ENCODE measurements around the gene OPA3.

The OPA3 gene

DNA sequence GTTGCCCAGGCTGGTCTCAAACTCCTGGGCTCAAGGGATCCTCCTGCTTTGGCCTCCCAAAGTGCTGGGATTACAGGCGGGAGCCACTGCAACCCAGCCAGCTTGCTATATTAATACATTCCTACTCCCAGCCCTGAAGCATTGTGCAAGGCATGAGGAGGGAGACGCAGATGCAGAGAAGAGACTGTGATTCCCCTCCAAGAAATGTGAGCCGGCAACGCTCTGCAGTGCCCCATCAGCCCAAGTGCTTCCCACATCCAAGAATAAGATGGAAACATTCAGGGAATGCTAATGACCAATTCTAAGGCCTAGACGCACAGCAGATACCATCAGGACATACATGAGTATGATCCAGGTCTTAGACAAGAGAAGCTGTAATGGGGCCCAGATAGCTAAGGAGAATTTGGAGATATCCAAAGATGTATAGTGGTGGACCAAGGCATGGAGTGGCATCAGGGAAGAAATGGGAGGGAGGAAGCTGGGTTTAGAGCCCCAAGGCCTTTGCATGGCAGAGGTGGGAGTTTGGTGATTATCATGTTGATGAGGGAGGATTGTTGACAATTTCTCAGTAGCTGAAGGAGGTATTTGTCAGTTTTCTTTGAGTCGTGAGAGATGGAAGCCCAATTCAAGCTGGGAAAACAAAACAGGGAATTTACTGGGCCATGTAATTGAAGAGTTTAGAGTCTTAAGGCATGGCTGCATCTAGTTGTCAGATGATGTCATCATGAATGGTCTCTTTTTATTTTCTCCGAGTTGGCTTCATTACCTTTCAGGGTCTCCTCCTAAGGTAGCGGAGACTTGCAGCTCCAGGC lies 83.5 kb downstream of the OPA3 start:
- DNase-seq: no peak

DNA sequence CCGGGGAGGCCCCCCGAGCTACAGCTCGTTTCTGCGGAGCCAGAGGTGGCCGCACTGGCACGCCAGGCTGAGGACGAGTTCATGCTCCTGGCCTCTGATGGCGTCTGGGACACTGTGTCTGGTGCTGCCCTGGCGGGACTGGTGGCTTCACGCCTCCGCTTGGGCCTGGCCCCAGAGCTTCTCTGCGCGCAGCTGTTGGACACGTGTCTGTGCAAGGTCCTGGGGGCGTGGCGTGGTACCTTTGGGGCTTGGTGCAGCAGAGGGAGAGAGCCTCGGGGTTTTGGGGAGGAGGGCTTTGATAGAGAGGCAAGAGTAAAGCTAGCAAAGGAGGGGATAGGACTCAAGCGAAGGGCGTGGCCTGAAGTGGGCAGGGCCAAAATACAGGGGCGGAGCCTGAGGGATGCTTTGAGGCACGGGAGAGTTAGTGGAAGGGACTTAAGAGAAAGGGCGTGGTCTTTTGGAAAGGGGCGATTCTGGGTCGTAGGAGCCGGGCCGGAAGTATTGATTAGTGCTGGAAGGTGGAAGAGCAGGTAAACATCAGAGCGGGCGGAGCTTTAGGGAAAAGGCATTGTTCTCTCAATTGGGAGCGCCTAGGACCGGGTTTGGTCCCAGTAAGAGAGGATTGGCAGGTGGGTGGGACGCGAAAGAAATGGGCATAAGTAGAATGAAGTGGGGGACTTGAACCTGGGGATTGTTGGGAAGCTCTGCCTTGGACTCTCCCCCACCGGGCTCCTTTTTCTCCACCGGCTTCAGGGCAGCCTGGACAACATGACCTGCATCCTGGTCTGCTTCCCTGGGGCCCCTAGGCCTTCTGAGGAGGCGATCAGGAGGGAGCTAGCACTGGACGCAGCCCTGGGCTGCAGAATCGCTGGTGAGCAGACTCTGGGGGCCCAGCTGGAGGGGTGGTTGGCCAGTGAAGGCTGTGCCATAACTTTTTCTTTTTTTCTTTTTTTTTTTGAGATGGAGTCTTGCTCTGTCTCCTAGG lies 85.1 kb downstream of the OPA3 start:
- DNase-seq: no peak

DNA sequence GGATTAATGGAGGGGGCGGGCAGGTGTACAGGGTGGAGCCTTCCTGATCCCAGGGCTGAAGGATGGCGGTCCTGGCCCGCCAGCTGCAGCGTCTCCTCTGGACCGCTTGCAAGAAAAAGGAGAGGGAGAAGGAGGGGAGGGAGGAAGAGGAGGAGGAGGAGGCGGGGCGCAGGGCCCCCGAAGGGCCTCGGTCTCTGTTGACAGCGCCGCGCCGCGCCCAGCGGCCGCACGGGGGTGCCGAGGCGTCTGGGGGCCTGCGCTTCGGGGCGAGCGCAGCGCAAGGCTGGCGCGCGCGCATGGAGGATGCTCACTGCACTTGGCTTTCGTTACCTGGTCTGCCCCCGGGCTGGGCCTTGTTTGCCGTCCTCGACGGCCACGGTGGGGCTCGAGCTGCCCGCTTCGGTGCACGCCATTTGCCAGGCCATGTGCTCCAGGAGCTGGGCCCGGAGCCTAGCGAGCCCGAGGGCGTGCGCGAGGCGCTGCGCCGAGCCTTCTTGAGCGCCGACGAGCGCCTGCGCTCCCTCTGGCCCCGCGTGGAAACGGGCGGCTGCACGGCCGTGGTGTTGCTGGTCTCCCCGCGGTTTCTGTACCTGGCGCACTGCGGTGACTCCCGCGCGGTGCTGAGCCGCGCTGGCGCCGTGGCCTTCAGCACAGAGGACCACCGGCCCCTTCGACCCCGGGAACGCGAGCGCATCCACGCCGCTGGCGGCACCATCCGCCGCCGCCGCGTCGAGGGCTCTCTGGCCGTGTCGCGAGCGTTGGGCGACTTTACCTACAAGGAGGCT lies 86.0 kb downstream of the OPA3 start, which contains the start of gene PPM1N:
Gene PPM1N (plus strand): TSS at position 33 of the 785 bp plus-strand sequence. CDS start 30 bp downstream, at position 63.
- no peak for DNase-seq

DNA sequence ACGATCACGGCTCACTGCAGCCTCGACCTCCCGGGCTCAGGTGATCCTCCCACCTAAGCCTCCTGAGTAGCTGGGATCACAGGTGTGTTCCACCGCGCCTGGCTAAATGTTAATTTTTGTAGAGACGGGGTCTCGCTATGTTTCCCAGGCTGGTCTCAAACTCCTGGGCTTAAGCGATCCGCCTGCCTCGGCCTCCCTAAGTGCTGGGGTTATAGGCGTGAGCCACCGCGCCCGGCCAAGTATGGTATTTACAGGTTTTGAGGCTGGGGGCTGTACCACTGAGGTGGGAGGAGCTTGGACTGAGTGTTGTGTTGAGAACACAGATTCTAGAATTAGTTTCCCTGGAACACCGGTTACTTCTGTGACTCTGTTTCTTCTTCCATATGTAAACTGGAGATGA lies 86.8 kb downstream of the OPA3 start:
- no peak for DNase-seq

DNA sequence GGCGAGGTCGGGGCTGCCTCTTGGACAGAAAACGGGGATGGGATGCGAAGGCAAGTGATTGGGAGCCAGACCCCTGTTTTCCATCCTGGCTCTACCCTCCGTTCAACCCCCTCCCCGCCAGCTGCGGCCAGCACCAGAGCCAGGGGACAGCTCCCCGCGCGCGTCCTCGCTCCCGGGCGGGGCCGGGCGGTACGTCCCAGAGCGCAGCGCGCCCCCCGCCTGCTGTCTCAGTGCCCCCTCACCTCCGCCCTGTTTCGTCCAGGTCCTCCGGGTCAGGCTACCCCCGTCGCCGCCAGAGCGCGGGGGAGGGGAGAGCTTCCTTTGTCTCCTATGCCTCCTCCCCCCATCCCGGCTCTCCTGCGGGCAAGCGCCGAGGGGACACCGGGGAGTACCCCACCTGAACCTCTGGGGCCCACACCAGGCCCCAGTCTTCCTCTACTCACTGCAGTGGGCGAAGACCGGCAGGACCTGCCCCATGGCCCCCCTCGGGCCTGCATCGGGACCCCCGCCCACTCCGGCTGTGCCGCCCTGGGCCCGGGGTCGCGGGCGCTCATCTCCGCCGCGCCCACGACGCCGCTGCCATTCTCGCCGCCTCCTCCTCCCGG lies 88.2 kb downstream of the OPA3 start:
- no peak for DNase-seq

DNA sequence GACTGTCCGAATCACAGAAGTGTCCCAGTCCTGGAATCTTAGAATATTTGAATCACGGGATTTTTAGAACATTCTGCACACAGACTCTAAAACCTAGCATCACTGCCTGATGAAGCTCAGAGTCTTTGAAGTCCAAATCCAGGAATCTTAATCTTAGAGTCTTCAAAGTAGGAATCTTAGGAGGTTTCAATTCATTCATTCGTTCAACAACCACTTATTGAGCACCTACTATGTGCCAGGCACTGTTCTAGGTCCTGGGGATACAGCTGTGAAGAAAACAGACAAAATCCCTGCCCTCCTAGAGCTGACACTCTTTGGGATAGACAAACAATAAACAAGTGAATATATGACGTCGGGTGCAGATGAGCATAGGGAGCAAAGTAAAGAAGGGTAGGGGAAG lies 89.4 kb downstream of the OPA3 start:
- DNase-seq: no peak

DNA sequence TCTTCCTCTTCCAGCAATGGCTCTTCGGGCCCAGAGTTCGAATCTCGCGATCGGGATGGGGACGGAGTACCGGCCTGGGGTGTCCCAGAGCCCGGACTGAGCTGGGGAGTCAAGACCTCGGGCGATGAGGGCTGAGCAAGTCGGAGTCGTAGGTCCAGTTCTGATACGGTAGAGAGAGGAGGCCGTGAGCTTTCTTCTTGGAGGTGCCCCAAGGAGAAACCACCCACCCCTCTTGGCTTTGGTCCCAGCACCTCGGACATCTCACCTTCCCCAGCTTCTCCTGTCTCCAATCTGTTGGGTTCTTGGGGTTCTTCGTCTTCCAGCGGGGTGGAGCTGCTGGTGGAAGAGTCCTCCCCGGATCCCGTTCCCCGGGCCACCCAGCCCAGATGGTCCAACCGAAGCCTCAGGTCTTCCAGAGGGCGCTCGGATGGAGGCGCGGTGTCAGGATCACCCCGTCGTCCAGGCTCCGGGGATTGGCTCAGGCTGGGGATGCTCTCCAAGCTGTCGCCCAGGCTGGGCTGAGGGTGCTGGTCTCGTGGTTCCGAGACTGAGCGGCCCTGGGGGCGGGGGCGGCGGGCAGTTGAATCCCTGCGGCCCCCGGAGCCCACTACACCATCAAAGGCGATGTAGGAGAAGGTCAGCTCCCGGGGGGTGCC lies 90.2 kb downstream of the OPA3 start:
- DNase-seq: no peak

DNA sequence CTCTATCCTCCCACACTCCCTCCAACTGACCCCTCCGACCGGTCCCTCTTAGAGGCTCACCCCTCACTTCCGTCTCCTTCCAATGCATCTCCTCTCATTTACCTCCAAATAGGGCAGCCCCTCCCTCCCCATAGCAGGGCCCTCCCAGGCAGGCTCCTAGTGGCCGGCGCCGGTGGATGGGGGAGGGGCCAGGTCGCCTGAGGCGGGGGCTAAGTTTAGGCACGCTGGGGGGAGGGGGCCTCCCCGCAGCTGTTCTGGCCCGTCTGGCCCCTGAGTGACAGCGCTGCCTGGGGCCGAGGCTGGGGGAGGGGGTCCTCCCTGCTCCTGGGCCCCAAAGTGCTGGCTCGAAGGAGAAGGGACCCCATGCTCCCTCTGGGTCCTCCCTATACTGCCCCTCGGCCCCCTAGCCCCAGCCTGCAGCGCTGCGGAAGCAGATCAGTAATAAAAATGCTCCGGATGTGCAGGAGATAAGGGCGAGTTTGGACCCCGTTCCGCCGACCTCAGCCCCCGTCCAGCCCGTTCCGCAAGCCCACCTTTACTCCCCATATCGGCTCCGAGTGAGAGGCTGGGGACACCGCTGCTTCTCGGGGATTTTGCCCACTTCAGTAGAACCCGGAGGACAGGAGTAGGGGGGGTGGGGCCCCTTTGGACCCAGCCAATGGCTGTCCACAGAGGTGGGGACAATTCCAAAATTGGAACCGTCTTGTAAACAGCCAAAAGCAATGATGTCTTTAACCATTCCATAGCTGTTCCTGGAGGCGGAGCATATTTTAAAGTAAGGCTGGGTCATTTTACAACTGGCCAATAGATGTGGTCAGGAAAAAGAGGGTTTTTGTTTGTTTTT lies 91.8 kb downstream of the OPA3 start:
- DNase-seq: no peak

DNA sequence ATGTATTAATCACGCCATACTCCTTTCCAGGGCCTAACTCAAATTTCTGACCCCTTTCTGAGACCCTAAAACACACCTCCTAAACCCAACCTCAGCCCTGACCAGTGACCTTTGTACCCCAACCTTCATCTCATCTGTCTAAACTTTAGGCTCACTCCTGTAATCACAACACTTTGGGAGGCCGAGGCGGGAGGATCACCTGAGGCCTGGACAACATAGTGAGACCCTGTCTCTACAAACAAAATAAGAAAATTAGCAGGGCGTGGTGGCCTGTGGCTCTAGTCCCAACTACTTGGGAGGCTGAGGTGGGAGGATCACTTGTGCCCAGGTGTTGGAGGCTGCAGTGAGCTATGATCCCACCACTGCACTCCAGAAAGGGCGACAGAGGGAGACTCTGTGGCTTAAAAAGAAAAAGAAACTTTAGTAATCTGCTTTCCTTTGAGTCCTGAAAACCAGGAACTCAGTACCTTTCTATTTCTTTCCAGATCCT lies 92.4 kb downstream of the OPA3 start:
- no peak for DNase-seq

DNA sequence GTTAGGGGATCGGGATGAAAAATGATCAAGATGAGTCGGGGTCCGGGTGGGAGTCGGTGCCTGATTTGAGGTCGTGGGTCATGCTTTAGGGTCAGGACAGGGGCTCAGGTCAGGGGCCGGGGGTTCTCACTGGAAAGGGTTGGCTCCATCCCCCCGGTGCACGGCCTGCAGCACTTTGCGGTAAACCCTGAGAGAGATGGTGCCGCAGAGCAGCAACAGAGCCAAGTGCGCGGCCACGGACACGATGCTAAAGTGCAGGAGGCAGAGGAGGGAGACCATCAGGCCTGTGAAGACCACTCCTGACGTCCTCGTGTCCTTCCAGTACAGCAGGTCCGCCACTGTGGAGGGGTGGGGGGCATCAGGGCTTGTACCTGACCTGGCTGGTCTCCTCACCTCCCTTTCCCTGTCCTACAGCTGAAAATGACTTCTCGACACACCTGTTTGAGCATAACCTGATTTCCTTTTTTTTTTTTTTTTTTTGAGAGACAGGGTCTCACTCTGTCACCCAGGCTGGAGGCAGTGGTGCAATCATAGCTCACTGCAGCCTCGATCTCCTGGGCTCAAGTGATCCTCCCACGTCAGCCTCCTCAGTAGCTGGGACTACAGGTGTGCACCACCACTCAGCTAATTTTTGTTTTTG lies 95.3 kb downstream of the OPA3 start:
- DNase-seq: no peak

DNA sequence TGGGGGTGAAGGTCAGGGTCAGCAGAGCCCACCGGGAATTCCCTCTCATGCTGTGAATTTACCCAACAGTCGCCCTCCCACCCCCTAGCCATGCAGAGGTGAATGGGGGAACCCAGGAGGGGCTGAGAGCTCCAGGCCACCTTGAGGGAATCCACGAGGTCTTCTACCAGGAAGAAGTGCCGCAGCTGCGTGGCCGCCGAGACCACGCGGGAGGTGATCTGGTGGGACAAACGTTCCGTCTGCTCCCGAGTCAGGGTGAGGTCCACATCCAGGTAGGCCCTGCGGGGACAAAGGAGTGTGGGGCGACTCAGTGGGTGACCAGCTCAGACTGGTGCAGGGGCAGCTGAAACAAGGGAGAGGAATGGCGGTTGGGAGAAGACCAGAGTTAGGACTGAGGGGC lies 95.9 kb downstream of the OPA3 start:
- no peak for DNase-seq

DNA sequence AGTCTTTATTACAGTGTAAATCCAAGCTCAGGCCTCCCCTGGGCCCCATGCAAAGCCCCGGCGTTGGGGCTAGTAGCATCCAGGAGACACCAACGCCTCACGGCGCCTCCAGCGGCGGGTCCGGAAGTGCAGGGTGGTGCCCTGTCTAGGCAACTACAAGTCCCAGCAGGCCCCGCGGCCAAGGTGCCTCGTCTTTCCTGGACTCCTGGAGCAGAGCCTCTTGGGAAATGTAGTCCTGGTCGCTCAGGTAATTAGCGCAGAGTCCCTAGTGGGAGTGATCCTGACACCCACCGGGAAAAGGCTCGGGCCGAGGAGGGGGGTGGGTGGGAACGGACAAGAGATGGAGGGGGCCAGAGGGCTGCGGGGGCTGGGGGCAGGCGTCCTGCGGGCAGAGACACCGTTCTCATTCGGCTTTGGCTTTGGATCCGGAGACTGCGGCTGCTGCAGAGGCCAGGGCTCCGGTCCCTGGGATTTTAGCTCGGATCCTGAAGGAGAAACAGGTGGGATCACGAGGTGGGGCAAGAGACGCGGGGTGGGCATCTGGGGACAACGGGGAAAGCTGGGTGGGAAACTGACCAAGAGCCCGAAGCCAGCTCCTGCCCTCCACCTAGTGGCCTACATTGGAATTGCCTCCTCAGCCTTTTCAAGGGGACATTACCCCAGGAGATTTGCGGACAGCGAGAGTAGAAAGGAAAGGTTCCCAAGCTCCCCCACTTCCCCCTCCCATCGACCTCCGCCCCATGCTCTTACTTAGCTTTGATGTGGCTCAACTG lies 99.1 kb downstream of the OPA3 start:
- DNase-seq: peak; percentile 98

DNA sequence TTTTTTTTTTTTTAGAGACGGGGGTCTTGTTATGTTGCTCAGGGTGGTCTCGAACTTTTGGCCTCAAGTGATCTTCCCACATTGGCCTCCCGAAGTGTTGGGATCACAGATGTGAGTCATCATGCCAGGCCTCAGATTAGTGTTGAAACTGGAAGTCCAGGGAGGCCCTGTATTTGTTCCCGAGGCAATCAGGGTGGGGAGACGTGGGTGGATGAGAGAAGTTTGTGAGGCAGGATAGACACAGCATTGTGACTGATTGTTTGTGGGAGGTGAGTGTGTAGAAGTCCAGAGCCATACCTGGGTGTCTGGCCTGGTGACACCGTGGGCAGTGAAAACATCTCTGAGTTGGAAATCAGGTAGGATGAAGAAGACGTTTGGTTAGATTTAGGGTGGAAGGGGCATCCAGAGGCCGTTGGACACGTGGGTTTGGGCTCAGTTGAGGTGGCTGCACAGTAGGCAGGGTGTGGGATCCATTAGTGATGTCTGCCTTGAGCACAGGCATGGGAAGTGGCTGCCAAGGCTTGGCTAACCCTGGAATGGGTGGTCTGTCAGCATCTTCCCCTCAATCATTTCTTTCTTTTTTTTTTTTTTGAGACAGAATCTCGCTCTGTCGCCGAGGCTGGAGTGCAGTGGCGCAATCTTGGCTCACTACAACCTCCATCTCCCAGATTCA lies 100.2 kb downstream of the OPA3 start:
- peak; percentile 56 for DNase-seq

DNA sequence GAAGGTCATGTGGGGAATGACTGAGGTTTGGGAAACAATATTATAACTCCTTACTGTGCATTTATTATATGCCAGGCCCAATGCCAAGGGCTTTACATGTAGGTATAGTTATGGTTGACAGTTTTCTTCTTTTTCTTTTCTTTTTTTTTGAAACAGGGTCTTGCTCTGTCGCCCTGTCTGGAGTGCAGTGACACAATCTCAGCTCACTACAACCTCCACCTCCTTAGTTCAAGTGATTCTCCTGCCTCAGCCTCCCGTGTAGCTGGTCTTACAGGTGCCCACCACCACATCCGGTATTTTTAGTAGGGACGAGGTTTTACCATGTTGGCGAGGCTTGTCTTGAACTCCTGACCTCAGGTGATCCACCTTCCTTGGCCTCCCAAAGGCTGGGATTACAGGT lies 101.6 kb downstream of the OPA3 start:
- no peak for DNase-seq

DNA sequence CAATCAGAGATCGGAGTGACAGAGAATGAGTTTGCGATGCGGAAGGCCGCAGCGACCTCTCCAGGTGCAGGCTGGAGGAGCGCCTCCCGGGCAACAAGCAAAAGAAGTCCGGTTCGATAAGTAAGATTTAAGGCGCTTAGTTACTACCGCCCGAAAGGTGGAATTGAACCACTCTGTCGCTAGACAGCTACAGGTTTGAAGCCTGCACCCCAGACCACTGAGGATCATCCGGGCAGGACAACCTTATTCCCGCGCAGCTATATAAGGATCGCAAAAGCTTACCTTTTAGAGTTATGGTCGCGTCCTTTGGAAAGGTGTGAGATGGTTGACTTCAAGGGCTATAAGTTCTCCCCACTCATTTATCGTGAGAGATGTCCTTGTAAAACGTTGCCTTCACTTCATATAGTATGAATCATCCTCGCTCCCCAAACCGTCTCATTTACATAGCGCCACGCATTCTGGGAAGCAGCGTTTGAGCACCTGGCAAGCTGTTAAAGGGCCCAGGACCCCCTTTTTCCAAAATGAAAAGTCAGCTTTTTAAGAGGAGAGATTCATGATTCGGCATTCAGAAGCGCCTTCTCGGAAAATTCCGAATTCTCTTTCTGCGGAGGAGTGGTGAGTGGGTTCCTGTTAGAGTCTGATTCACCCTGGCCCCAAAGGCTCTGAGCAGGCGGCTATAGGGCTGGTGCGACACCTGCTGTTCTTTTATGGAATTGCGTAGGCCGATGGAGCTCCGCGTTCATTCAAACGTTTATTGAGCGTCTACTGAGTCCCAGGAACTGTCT lies 106.0 kb downstream of the OPA3 start:
- DNase-seq: peak; percentile 93

DNA sequence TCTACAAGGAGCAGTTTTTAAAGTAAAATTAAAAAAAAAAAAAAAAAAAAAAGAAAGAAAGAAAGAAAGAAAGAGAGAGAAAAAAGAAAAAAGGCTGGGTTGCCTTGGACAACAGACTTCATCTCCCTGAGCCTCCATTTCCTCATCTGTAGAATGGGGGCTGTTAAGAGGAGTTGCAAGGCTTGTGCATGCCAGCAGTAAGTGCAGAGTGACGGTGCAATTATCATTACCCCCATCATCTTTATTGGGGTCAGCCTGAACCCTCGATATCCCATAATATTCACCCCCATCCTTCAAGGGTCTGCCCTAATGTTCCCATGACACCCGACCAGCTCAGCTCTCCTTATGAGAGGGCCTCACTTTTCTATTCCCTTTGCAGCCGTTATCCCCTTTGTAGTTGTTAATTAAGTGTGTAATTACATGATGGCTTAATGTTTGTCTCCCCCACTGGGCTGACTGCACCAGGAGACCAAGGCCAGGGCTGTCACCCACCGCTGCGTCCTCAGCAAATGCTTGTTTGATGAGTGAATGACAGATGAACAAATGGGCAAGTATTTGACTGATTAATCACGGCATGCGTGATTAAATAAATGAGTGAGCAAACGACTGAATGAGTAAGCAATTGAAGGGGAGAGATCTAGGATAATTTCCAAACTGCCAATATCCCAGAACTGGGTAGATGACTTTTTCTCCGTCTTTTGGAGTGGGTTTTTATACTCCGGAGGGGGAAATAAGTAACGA lies 106.7 kb downstream of the OPA3 start:
- DNase-seq: no peak
